Stomach smooth muscle (tissue), 2 donors: Measurements from ENCODE around the gene LINC01488.

Experiments used
- H3K27ac ChIP-seq: one replicate; pipeline ENCODE4 v1.7.0; 2013; ENCODE audit warnings: mild to moderate bottlenecking, low read length, inconsistent platforms
- H3K27me3 ChIP-seq, 2 donors: one replicate each; pipeline ENCODE4 v1.7.0; 2013; ENCODE audit warnings: low read length in 2 of 2; ENCODE audit not compliant: insufficient read depth in 2 of 2, control insufficient read depth in 1 of 2
- H3K36me3 ChIP-seq, 2 donors: one replicate each; pipeline ENCODE4 v1.7.0; 2013; ENCODE audit warnings: low read length in 2 of 2; ENCODE audit not compliant: control insufficient read depth in 2 of 2, insufficient read depth in 2 of 2
- H3K4me1 ChIP-seq: one replicate; pipeline ENCODE4 v1.7.0; 2013; ENCODE audit warnings: low read length; ENCODE audit not compliant: control insufficient read depth, insufficient read depth
- H3K4me3 ChIP-seq, 2 donors: one replicate each; pipeline ENCODE4 v1.7.0; 2013; ENCODE audit warnings: low read length in 2 of 2
- H3K9ac ChIP-seq, 2 donors: one replicate each; pipeline ENCODE4 v1.7.0; 2013; ENCODE audit warnings: low read length in 2 of 2, mild to moderate bottlenecking in 1 of 2
- H3K9me3 ChIP-seq, 2 donors: one replicate each; pipeline ENCODE4 v1.7.0; 2013; ENCODE audit warnings: low read length in 2 of 2; ENCODE audit not compliant: control insufficient read depth in 2 of 2
- donor health status: healthy.
- donor health status: Pancreatic carcinoma.

Gene LINC01488

DNA sequence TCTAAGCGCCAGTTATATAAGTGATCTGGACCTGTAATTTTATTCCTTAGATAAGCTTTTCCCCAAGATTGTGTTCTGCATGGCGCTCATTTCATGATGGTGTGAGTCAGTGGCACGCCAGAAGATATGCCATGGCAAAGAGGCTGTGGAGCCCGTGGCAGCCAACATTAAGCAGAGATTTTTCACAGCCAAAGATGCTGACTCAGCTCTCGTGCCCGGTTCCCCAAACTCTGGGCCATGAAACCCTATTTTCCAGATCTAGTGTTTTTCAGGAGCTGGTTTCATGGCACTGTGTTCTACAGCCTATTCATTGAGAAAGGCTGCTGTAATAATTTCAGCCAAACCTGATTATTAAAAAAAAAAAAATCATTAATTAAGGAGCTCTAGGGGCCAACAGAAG is 15.4 kb upstream of the LINC01488 start:
- H3K9ac ChIP-seq = no peak overlapping the region
- H3K4me1 ChIP-seq = peaks cover 14% of the 10 kb centered on the region

DNA sequence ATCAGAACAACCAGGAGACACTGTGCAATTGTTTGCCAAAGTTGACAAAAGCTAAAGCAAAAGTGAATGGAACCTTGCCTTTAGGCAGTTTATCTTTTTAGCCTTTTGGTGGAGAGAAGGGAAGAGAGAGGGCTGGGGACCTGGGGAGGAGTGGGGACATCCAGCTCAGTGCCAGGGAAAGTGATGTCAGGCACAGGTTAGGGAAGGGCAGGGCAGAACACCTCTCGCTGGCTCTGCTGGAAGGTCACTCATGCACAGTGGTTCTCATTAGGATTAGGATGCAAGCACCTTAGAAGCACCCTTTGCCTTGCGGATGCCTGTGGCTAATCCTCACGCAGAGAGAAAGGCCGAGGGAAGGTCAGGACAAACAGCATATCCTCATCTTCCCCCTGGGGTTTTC is 14.3 kb upstream of the LINC01488 start:
- Histone ChIP-seq H3K4me1 (peaks cover 14% of the 10 kb centered on the region), H3K27ac (no peak overlapping the region), H3K9me3 (no peaks in the 10 kb centered on the region), H3K9ac (no peak overlapping the region), H3K4me3 (no peak overlapping the region), H3K27me3 (peaks cover 0 to 2% of the 10 kb centered on the region in 2 donors), H3K36me3 (no peaks in the 10 kb centered on the region)

More for the DNA sequence above, 15.4 kb upstream of the LINC01488 start:
- Histone ChIP-seq H3K4me3 (no peak overlapping the region), H3K36me3 (no peaks in the 10 kb centered on the region), H3K27me3 (peaks cover 0 to 2% of the 10 kb centered on the region in 2 donors), H3K27ac (no peak overlapping the region), H3K9me3 (peaks cover 2 to 5% of the 10 kb centered on the region in 2 donors)

DNA sequence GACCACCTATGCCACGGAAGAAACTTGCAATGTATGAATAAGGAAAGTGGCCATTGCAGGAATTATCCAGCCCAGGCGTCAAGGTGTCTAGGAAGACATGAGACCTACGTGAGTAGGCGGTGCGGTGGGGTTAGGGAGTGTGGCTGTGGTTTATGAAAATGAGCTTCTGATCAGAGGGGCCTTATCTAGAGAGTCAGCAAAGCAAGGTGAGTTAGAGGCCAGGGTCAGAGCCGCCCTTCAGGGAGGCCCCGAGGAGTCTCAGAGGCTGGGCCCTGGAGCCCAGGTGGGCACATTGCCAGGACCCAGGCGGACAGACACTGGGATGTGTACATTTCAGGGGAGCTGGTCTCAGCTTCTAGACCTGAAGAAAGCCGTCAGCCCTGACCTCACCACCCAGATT is 13.8 kb upstream of the LINC01488 start:
- Histone ChIP-seq H3K36me3 (no peaks in the 10 kb centered on the region), H3K27me3 (peaks cover 2 to 3% of the 10 kb centered on the region in 2 donors), H3K4me1 (peaks cover 14% of the 10 kb centered on the region), H3K9me3 (no peaks in the 10 kb centered on the region), H3K27ac (no peak overlapping the region), H3K9ac (no peak overlapping the region), H3K4me3 (no peak overlapping the region)

DNA sequence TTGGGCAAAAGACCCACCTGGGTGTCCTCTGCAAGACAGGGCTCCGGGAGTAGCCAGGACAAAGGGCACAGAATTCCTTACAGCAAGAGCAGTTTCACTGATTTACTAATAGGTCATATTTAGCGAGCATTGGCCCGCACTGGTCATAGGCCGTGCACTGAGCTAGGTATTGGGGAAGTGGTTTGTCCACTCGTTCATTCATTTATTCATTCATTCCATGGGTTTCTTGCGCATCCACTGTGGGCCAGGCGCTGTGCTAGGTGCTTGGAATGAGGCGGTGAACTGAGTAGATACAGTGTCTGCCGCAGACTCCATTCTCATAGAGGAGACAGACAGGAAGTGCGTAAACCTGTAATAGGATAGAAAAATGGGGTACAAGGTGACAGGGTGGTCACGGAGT is 13.2 kb upstream of the LINC01488 start:
- H3K36me3 ChIP-seq = no peaks in the 10 kb centered on the region
- no peak overlapping the region for H3K4me3 ChIP-seq
- H3K27me3 ChIP-seq = peaks cover 2 to 4% of the 10 kb centered on the region in 2 donors
- no peak overlapping the region for H3K9ac ChIP-seq
- peaks cover 0 to 4% of the 10 kb centered on the region in 2 donors for H3K9me3 ChIP-seq
- no peak overlapping the region for H3K27ac ChIP-seq
- peaks cover 9% of the 10 kb centered on the region for H3K4me1 ChIP-seq

GRCh38 chr11:69468911-69469885 is 12.3 kb upstream of the LINC01488 start:
- Histone ChIP-seq H3K4me1 (no peaks in the 10 kb centered on the region), H3K4me3 (no peak overlapping the region), H3K9me3 (peaks cover 0 to 6% of the 10 kb centered on the region in 2 donors), H3K27me3 (peaks cover 2 to 4% of the 10 kb centered on the region in 2 donors), H3K36me3 (no peaks in the 10 kb centered on the region), H3K9ac (no peak overlapping the region), H3K27ac (no peak overlapping the region)

- H3K4me1 ChIP-seq = no peaks in the 10 kb centered on the region
- no peaks in the 10 kb centered on the region for H3K36me3 ChIP-seq
- H3K27ac ChIP-seq = no peak overlapping the region
- H3K9me3 ChIP-seq = peaks cover 0 to 6% of the 10 kb centered on the region in 2 donors
- H3K9ac ChIP-seq = no peak overlapping the region
- H3K4me3 ChIP-seq = no peak overlapping the region
- H3K27me3 ChIP-seq = peaks cover 2 to 4% of the 10 kb centered on the region in 2 donors
Observed at GRCh38 chr11:69470301-69470700, 11.2 kb upstream of the LINC01488 start.

- Histone ChIP-seq H3K9me3 (peaks cover 0 to 6% of the 10 kb centered on the region in 2 donors), H3K36me3 (no peaks in the 10 kb centered on the region), H3K4me1 (no peaks in the 10 kb centered on the region), H3K27me3 (peaks cover 2 to 4% of the 10 kb centered on the region in 2 donors), H3K4me3 (no peak overlapping the region), H3K9ac (no peak overlapping the region), H3K27ac (no peak overlapping the region)
Observed at GRCh38 chr11:69470793-69471728, 10.4 kb upstream of the LINC01488 start.

GRCh38 chr11:69471729-69472540 is 9.5 kb upstream of the LINC01488 start:
- Histone ChIP-seq H3K4me1 (no peaks in the 10 kb centered on the region), H3K27me3 (peaks cover 2 to 4% of the 10 kb centered on the region in 2 donors), H3K27ac (no peak overlapping the region), H3K9me3 (peaks cover 0 to 6% of the 10 kb centered on the region in 2 donors), H3K9ac (no peak overlapping the region), H3K36me3 (no peaks in the 10 kb centered on the region), H3K4me3 (no peak overlapping the region)

- H3K36me3 ChIP-seq = no peaks in the 10 kb centered on the region
- peaks cover 2 to 4% of the 10 kb centered on the region in 2 donors for H3K27me3 ChIP-seq
- H3K4me1 ChIP-seq = no peaks in the 10 kb centered on the region
- H3K9ac ChIP-seq = no peak overlapping the region
- H3K9me3 ChIP-seq = peaks cover 0 to 6% of the 10 kb centered on the region in 2 donors
- no peak overlapping the region for H3K4me3 ChIP-seq
- H3K27ac ChIP-seq = no peak overlapping the region
Observed at GRCh38 chr11:69472541-69473275, 8.8 kb upstream of the LINC01488 start.
